ENCODE data around the gene PCNX3.
"Not testable (repeated sequence)": the region's sequence is repeated elsewhere in the genome, so short reads cannot be mapped to it uniquely, and the experiment has no call there.

The PCNX3 gene

DNA sequence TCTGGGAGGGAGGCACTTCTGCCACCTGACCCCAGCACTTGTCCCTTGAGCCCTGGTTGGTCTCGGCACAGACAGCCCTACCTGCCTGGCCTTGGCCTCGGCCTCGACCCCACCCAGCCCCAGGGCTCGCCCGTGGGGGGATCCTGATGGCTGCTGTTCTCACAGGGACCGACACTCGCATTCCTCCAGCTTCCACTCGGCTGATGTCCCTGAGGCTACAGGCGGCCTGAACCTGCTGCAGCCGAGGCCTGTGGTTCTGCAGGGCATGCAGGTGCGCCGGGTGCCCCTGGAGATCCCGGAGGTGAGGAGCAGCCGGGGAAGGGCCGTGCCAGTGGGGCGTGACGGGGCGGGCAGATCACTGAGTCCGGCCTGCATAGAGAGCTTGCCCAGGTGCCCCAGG, 5.1 kb downstream of the PCNX3 start:
- DNase-seq (ENCODE audit: low spot score): no peak

- DNase-seq (ENCODE audit: low spot score): no peak
These were observed 5.9 kb downstream of the PCNX3 start for GRCh38 chr11:65621460-65621859.

DNA sequence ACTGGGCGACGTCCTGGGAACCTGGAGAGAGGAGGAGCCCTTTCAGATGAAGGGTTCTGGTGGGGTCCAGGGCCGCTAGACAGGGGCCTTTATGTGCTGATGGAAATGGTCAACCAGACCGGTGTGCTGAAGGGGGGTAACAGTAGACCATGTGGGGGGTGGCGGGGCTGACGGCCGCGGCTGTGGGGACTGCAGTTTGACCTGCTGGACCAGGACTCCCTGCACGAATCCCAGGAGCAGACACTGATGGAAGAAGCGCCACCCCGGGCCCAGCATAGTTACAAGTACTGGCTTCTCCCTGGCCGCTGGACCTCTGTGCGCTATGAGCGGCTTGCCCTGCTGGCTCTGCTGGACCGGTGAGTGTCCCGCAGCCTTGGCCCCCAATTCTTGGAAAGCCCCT, 6.4 kb downstream of the PCNX3 start:
- DNase-seq (ENCODE audit: low spot score): no peak

DNA sequence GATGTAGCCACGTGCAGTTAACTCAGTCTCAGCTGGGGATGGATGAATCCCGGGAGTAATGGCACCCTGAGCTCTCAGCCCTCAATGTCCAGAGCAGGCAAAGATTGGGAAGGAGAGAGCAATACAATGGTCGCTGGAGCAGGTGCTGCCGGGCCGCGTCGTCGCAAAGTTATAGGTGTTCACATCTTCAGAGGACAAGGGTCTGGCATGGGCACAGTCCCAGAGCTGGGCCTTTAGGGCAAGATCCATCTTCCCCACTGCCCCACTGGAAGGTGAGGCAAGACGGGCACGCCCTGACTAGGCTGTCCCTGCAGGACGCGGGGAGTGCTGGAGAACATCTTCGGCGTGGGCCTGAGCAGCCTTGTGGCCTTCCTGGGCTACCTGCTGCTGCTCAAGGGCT, 7.6 kb downstream of the PCNX3 start:
- no peak for DNase-seq (ENCODE audit: low spot score)

DNA sequence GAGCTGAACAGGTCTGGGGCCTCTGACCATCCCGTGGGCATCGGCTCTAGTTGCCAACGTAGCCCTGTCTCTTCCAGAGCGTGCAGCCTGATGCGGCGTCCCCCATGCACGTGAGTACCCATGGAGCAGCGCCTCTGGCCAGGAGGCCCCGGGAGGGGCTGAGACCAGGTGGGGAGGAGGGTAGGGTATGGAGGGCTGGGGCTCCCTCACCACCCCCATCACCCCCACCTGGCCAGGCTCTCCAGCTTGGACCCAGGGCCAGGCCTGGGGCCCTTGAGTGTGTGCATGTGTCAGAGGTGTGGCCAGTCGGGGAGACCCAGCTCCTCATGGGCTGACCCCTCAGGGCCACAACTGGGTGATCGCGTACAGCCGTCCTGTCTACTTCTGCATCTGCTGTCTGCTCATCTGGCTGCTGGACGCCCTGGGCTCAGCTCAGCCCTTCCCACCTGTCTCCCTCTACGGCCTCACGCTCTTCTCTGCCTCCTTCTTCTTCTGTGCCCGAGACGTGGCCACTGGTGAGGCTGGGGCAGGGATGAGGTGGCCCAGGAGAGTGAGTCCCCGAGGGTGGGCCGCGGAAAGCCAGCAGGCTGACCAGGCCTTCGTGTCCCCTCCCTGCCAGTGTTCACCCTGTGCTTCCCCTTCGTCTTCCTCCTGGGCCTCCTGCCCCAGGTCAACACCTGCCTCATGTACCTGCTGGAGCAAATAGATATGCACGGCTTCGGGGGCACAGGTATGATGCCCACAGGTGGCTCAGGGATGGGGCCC, 8.5 kb downstream of the PCNX3 start:
- no peak for DNase-seq (ENCODE audit: low spot score)

DNA sequence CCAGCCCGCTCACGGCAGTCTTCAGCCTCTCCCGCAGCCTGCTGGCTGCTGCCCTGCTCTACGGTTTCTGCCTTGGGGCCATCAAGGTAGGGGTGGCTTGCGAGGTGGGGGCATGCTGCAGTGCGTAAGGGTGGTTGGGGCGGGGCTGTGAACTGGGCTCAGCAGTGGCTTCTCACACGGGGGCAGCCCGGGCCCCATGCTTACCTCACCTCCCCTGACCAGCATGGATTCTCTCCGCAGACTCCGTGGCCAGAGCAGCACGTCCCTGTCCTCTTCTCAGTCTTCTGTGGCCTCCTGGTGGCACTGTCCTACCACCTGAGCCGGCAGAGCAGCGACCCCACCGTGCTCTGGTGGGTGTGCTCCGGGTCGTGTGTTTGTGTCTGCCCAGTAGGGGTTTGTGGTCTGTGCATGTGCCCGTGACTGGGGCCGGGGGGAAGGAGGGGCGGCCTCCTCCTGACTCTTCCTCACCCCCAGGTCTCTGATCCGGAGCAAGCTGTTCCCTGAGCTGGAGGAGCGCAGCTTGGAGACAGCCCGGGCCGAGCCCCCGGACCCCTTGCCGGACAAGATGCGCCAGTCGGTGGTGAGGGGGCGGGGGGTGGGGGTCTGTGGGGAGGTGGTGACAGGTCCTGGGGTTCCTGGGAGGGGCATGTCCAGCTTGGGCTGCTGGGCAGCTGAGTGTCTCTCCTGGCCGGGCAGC, 9.5 kb downstream of the PCNX3 start:
- DNase-seq (ENCODE audit: low spot score): no peak

- peak; percentile 59 for DNase-seq (ENCODE audit: low spot score)
These were observed 10.2 kb downstream of the PCNX3 start for GRCh38 chr11:65625628-65626342.

DNA sequence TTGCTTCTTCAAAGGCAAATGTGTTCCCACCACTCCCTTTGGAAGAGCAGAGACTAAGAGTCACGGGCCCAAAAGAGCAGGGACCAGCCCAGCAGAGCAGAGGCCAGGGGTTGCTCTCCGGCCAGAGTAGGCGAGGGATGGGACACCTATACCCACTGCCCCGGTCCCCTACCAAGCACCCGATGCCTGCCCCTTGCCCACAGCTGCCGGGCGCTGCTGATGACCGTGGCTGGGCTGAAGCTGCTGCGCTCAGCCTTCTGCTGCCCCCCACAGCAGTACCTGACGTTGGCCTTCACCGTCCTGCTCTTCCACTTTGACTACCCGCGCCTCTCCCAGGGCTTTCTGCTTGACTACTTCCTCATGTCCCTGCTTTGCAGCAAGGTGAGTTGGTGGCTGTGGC, 11.6 kb downstream of the PCNX3 start:
- DNase-seq (ENCODE audit: low spot score): no peak

DNA sequence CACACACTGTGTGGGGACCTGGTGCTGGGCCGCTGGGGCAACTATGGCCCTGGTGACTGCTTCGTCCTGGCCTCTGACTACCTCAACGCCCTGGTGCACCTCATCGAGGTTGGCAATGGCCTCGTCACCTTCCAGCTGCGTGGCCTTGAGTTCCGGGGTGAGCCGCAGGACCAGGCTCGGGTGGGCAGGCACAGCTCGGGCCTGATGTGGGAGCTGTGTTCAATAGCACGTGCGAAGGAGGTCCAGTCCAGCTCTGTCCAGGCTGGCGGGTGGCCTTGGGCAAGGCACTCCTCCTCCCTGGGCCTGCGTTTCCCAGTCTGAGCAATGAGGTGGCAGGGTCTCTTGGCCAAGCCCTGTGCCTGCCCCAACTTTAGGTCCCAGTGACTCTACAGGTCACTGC, 14.0 kb downstream of the PCNX3 start:
- DNase-seq (ENCODE audit: low spot score): no peak

- no peak for DNase-seq (ENCODE audit: low spot score)
These were observed 14.6 kb downstream of the PCNX3 start for GRCh38 chr11:65630215-65630614.

- DNase-seq (ENCODE audit: low spot score): no peak
These were observed 18.0 kb downstream of the PCNX3 start for GRCh38 chr11:65633390-65634108.

DNA sequence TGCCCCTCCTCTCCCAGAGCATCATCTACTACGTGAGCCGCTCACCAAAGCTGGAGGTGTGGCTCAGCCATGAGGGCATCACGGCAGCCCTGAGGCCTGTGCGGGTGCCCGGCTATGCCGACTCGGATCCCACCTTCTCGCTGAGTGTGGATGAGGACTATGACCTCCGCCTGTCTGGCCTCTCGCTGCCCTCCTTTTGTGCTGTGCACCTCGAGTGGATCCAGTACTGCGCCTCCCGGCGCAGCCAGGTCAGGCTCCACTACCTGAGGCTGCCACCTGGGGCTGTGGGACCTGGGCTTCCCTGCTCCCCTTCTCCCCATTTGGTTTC, 18.5 kb downstream of the PCNX3 start:
- DNase-seq (ENCODE audit: low spot score): no peak

GRCh38 chr11:65634440-65634839, 18.9 kb downstream of the PCNX3 start:
- DNase-seq (ENCODE audit: low spot score): no peak

- DNase-seq (ENCODE audit: low spot score): no peak
These were observed 19.5 kb downstream of the PCNX3 start for GRCh38 chr11:65634905-65635731.

- DNase-seq (ENCODE audit: low spot score): no peak
These were observed 20.8 kb downstream of the PCNX3 start for GRCh38 chr11:65636108-65637031.

DNA sequence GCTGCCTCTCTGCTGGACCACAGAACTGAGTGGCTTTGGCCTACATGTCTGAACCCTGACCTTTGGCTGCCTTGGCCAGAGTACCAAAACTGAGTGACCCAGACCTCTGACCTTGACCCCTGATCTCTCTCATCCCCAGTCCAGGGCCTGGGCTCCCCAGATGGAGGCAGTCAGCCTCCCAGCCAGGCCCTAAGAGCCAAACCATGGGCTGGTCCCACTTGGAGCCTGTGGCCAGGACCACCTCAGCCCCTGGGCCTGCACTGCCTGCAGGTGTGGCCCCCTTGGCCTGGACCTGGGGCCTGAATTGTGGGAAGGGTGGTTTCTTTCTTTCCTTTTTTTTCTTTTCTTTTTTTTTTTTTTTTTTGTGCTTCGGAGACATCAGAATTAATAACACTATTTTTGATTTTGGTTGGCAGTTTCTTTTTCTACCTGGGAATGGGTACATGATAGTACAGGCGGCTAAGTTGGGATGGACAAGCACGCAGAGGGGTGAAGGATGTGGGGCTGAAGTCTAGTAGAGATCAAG, 21.5 kb downstream of the PCNX3 start:
- no peak for DNase-seq (ENCODE audit: low spot score)

DNA sequence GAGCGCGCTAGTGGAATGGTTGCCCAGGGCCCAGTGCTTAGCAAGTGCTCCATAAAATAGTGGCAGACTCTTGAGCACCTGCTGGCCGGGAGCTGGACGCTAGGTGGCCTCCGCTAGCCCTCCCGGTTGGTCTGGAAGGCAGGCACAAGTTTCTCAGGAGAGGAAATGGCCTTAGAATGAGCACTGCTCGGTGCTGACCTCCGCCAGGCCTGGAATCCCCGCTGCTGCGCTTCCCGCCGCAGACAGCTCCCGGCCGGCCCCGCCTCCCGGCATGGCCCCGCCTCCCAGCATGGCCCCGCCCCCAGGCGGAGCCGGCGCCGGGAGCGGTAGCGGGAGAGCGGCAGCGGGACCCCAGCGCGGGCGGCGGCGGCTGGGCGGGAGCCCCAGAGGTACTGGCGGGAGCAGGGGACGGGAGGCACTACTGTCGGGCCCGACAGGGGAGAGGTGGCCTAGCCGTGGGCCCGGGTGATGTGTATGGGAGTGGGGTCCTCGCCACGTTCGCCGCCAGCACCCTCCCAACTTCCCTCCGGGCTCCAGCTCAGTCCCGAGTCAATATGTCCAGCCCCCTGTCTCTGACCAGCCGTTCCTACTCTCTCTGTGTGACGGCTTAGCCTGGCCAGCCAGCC, 22.3 kb downstream of the PCNX3 start, which contains the start of gene SIPA1:
Gene SIPA1, plus strand, starts transcription at position 308 of the 626 bp plus-strand sequence. CDS start 2,821 bp downstream, outside the sequence.
- DNase-seq (ENCODE audit: low spot score): peak; percentile 95

GRCh38 chr11:65639228-65639597, 23.6 kb downstream of the PCNX3 start:
- not testable (repeated sequence) for DNase-seq (ENCODE audit: low spot score)

GRCh38 chr11:65639623-65640482, 24.3 kb downstream of the PCNX3 start:
- DNase-seq (ENCODE audit: low spot score): no peak

Measured in GM03348 (cell line).